Stimulated activated CD8-positive, alpha-beta memory T cell treated with anti-CD3 and anti-CD28 coated beads, Interleukin-7, amount 100 ng/mL, for 24 hours (primary cell): ENCODE data around the gene STIMATE.

ENCODE experiments used
- DNase-seq: peaks from one replicate; pipeline ENCODE4 v3.0.0-alpha.2; 2020; ENCODE audit warnings: low read depth

The STIMATE gene

DNA sequence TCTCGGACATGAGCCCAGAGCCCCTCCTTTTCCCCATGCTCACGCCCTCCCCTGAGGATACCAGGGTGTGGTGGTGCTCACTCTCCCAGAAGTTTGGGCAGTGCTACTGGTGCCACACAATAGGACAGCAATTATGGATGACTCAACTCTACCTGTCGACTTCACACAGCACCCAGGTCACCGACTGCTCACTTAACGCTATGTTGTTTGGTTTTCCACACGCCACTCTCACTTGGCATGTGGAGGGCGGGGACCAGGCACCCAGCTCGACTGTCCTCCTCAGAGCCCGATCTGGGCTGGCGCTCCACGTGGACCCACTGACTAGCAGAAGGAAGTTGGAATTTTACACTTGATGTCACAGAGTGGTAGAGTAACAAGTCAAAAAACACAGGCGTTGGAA is 30.9 kb downstream of the STIMATE start:
- no peak for DNase-seq

DNA sequence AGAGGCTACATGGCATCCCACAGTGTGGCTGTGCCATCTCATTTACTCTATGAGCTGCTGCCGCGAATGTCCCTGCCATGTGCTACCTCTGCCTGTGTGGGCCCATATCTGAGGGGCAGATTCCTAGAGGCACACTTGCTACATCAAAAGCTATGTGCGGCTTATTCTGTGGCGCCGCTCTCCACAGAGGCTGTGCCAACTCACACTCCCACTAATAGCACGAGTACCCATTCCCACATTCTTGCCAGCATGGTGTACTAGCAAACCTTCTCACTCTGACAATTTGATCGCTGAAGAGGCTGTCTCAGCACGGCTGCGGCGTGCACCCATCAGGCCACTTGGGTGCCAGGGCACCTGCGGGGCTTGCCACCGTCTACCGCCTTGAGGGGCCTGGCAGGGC is 31.4 kb downstream of the STIMATE start:
- no peak for DNase-seq

DNA sequence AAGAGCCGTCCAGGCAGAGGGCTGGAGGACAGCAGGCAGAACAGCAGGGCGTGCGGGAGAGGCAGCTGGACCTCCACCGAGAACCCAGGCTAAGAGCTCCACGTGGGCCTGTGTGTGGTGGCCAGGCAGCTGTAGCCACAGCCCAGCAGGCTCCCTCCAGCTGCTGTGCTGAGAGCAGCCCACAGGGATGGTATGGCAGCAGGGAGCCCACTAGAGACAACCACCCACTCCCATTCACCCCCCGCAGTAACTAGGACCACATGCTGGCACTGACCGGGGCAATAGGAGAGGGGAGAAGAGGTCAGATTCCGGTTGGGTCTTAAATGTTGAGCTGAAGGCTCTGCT is 37.0 kb downstream of the STIMATE start:
- DNase-seq: no peak

DNA sequence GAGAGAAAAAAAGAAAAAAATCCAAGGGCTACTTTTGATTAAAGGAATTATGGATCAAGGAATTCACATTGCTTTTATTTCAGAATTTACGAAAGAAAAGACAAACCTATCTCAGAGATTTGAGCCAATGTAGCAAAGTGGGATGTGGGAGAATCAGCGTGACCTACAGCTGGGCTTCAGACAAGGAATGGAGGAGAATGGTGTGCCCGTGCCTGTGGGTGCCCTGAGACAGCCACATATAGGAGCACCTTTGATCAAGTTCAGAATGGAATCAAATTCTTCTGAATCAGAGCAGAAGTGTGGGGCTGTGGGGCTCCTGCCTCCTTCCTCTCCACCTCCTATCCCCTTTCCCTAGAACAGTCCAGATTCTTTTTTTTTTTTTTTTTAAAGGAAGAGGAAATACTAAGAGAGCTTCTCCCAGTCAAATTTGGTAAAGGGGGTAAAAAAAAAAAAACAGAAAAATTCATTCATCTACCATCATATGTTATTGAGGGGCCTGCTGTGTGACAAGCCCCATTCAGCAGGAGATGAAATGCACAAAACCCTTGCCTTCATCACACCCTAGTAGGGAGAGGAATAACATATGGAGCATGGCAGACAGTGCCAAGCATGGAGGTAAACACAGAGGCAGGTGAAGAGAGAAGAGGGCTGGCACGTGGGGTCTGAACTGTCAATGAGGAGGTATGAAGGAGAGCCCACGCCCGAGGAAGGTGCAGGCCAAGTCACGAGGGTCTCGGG is 37.5 kb downstream of the STIMATE start:
- no peak for DNase-seq

DNA sequence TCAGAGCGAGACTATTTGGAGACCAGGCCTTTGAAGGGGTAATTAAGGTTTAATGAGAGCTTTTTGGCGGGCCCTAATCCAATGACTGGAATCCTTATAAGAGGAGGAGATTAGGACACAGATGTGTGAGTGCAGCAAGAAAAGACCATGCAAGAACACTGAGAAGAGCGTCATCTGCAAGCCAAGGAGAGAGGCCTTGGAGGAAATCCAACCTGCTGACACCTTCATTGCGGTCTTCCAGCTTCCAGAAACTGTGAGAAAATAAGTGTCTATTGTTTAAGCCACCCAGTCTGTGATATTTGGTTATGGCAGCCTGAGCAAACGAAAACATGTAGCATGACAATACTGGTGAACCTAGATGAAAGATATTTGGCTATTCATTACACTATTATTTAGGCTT is 39.5 kb downstream of the STIMATE start:
- no peak for DNase-seq

DNA sequence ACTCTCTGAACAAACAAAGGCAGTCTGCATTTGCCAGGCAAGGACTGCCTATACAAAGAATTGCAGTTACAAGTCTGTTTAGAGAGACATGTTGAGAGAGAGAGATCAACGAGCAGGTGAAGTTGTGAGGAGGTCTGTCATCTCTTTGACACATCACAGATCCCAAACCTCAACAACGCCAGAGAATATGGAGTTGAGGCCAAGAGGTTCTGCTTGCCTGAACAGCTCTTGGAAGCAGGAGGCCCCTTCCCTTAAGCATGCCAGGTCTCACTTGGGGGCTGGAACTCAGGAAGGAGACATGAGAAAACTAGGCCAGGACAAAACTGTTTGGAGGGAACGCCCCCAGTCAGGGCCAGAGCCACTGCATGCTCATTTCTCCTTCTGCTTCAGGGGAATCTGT is 40.2 kb downstream of the STIMATE start:
- DNase-seq: no peak

DNA sequence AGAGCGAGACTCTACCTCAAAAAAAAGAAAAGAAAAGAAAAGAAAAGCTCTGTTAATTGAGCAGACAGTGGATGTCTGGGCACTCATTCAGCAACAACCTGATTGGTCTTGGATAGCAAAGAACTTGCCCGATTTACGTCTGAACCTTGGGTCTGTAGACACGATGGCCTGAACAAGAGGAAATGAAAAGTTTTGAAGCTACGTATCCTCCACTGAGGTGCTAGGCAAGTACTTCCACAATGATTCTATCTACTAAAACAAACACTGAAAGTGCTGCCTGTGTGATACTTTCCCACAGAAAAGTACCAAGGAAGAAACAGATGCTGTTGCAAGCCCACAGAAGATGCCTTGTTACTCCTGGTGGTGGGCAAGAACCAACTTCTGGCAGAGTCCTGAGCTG is 40.7 kb downstream of the STIMATE start:
- DNase-seq: no peak

DNA sequence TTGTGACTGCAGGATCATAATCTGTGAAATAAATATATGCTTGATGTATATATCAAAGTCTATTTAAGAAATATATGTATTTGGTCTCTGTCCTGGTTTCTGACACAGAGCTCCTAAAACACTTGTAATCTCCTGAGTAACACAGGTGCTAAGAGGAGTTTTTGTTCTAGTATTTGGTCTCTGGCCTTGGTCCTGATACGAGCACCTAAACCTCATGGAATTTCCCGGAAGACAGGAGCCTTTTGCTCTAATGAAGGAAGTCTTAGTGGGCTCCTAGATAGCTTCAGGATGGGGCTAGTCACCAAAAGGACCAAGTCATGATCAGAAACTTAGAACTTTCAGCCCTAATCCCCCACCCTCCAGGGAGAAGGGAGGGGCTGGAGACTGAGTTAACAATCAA is 43.3 kb downstream of the STIMATE start:
- no peak for DNase-seq

DNA sequence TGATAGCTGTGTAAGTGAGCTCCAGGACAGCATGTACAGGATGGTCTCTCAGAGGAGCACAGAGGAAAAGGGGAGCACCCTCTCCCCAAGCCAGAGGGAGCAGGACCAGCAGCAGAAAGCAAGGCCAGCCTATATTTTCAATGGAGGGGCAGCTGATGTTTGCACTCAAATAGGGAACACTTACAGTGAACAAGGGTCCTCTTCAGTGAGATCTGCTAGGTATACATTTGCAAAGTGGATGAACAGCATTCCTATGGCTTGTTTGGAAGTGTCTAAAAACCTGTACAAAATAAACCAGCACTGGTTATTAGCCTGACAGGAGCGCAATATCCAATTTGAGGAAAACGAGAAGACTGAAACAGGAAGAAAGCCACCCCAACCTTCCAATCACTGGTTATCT is 44.9 kb downstream of the STIMATE start:
- no peak for DNase-seq

DNA sequence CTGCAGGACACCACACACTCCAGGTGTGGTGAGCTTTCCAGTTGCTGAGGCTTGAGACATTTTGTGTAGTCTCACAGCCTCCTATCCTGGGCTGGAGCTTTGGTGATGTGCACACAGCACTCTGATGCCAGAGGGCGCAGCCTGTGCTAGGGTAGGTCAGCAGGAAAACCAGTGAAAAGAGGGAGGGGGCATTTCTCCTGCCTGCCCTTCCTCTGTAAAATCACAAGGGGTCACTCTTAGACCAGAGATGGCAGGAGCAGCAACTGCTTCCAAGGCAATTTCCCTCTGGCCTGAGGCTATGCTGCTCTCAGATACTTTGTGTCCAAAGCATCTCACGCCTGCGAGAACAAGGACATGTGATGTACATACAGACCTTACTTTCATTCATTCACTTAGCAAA is 46.0 kb downstream of the STIMATE start:
- DNase-seq: no peak

DNA sequence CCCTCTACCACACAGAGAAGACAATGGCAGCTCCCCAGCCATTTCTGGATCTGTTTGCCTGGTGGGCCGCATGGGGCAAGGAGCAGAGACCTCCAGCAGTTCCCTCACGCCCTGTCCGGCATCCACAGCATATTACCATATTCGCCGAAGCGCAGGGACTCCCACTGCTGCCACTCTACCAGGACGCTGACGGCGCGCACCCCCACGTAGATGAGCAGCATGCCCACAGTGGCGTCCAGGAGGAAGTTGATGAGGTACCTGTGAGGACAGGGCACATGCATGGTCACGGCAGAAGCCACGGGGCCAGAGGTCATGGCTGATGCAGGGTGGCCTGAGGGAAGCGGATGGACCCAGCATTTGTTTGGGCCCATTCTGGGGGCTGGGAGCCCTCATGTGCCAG is 47.7 kb downstream of the STIMATE start:
- no peak for DNase-seq

DNA sequence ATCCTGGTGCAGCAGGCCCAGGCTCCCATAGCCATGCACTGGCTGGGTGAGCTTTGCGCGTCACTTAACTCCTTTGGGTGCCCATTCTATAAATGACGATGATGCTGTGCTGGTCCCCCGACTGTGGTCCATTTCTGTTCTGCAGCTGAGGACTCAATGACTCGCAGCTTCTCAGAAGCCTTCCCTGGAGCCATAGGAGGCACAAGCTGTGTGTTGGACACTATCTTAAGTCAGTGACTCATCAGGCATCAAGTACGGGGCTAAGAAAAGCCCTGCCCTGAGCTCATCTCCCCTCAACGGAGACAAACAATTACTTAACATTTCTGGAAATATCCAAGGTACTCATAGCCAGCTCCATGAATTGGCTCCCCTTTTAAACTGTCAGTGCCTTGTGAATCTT is 48.7 kb downstream of the STIMATE start:
- no peak for DNase-seq

DNA sequence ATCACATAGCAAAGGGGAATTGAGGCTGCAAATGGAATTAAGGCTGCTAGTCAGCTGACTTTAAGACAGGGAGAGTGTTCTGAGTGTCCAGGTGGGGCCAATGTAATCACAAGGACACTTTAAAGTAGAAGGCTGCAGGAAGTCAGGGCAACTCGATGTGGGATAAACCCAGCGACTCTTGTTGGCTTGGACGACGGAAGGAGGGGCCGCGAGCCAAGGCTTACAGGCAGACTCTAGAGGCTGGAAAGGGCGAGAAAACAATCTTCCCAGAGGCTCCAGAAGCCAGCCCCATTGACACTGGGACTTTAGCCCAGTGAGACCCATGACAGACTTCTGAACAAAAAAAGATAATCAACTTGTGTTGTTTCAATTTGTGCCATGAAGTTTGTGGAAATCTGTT is 49.6 kb downstream of the STIMATE start:
- DNase-seq: no peak

DNA sequence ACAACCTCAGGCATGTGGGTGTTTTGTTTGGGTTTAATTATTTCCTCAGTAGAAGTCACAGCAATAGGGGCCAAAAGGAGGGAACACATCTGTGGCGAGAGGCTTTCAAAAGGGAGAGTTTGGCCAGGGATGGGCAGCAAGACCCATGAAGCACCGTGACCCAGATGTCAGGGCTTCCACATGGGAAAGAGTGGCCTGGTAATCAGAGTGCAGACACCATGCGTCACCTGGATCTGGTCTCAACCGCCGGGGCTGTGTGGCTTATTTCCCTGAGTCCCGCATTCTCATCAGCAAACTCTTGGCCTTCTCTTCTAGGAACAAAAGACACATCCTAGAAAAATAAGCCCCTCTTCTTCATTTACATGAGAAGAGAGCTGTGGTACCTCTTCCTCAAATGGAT is 50.1 kb downstream of the STIMATE start:
- DNase-seq: no peak

DNA sequence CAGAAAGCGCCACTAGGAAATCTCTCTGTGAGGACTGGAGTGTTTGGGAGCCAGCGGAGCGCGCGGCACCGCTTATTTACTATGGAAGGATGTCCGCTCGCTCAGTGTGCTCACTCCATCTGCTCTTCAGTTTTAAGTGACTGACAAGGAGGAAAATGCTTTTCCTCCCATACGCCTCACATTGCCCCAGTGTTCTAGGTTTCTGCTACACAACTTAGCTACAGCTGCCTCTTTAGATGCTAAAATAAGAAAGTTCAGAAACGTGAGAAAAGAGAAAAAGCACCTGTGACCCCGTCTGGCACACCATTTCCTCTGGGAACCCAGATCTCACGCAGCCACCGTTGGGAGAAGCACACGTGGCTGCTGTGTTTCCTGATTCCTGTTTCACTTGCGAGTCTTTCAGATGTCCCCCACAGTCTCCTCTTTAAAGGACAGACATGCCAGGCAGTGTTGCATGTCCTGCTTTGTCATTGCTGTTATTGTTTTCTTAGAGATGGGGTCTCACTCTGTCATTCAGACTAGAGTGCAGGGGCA is 50.8 kb downstream of the STIMATE start:
- no peak for DNase-seq

DNA sequence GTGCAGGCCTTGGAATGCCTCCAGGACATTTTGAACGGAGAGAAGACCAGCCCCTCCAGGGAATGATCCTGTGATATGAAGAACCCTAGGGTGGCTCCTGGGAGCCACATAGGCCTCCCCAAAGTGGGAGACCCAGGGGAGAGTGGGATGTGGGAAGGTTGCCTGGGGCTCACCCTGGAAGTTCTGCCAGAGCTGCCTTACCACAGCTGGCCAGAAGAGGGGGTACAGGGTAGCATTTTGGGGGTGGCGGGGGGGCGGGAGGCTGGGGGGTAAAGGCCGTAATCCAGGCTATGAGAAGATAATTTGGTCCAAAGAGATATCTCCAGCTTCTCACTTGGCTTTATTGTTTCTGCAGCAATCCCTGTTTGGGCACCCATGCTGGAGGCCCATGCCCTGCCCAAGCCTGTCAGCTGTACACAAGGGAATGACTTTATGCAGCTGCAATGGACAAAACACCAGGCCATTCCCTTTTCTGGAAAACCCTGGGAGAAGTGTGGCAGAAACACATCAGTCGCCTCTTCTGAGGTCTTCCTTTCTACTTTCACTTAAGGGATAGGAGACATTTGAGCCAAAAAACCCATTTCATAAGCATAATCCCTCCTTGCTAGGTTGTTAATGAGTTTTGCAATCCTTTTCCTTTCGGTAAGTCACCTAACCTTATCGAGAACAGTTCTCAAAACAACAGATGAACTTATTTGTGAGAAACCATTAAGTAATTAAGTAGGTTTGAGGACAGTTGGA is 51.5 kb downstream of the STIMATE start:
- DNase-seq: no peak

DNA sequence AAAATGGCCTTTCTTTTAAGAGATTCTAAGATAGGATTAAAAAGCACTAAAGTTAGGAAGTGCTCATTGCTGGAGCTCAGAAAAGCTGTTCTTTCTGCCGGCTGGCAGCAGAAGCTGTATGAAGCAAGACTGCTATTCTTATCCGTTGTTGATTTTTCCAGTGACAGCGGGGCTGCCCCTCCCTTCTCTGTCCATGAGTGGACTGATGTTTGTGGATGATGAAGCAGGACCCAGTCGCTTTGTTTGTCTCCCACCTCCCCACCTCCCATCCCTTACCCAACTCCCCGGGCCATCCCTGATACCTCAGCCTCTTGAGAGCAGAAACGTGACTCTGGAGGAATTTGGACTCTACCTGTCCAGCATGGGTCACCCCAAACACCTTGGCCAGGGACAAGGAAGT is 52.2 kb downstream of the STIMATE start:
- DNase-seq: no peak

DNA sequence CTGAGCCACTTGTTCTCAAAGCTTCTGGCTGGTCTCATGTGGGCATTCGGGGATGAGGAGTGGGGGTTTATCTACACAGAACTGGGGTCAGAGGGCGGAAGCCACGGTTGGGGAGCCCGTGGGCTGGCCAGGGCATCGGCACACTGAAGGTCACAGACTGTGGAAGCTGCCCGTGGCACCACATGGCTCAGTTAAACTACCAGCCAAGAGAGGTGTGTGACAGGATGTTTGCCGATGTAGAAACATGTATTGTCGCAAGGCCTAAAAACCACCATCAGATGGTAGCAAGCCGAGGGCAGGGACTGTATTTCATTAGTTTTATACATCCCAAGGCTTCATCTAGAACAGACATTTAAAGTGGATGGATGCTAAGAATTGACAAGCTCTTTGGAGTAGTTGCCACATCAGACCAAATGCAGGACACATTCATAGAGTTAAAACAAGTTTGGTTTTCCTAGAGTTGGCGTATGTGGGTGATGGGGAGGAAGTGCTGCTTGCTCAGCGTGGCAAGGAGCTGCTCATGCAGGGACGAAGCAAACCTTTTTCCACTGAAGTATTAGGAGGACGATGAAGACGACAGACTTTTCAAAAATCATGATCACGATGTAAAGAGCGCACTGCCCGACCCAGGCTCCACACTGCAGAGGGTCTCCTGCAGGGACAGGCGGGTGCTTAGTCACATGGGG is 52.9 kb downstream of the STIMATE start:
- no peak for DNase-seq

DNA sequence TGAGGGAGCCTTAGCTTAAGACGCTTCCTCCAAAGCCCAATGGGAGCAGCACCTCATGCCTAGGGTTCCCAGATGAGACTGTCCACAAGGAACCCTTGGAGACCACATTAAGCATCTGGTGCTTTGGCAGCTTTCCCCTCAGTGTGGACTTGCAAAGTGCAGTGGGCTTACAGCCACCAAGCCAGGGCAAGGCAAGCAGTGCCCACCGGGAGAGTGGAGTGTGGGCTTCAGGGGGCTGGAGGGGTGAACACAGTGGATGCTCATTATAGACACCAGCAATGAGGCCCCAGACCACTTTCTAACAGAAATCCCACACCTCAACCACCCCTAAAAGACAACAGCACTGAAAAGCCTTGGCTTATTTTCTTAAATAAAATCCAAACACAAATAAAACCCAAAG is 53.5 kb downstream of the STIMATE start:
- no peak for DNase-seq

DNA sequence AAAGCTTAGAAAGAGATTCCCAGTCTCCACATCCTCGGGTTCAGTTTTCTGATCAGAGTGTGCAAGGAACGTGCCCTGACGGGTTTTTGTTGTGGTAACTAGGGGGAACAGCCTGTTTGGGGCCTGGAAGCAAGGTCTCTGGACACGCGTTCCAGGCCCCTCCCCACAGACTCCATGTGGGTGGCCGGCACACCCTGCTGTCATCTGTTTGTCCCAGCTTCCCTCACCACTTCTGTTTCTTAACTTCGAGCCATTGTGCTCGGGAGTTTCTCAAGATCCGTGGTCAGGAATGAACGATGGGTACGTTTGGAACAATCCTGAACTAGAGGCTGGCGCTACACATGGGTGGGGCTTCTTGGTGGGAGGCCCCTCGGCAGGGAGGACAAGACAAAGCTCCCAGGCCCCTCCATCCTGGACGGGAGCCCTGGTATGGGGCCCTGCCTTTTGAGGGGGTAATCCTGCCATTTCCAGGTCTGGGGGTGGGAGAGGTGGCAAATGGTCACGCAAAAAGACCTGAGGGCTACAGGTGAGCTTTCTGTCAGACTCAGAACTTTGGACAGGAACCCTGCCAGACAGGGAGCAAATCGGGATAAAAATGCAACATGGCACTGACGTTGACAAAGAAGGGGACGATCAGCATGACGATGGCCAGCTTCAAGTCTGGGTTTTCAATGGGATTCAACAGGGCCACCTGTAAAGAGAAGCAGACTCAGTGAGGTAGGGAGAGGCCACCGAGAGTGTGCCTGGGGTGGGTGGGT is 54.1 kb downstream of the STIMATE start:
- no peak for DNase-seq

DNA sequence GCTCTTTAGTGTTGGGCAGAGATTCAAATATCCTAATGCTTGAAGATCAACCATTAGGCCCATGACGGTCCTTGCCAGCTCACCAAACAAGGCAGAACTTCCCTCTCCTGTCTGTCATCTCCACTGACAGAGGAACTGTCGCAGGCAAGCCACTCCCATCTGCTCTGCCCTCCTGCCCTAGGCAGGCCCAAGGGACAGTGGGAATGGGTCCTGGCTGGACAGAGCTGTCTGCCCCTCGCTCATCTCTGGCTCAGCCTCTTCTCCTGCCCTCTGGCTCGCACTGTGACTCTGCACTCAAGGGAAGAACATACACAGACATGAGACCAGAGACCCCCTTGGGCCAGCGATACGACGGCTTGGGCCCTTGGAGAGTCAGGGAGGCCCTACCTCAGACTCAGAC is 54.9 kb downstream of the STIMATE start:
- DNase-seq: no peak

DNA sequence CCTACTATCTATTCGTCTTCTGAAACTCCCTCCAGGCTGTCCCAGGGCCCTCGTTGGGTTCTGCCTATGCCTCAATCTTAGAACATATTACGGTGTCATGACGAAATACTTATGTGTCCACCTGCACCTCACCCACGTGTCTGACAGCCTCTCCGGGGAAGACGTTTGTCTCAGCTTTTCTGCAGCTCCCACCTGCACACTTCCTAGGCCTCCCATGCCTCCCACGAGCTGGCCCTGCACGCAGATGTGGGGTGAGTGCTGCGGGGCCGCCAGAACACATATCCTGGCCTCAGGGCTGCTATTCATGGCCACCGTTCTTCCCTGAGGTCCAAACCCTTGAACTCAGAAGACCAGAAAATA is 55.4 kb downstream of the STIMATE start:
- DNase-seq: no peak
